Mesendoderm (in vitro differentiated cells): ENCODE data around the gene TRANK1.

ENCODE experiments used
- DNase-seq: peaks from one replicate; pipeline ENCODE4 v3.0.0; 2013
- H2AK5ac ChIP-seq: 2 replicates; pipeline ENCODE4 v1.6.1; 2013; ENCODE audit warnings: low read length, inconsistent platforms
- H2BK120ac ChIP-seq: 2 replicates; pipeline ENCODE4 v1.6.1; 2013; ENCODE audit warnings: low read depth, mild to moderate bottlenecking, low read length, moderate library complexity, mixed read lengths
- H2BK15ac ChIP-seq: replicated peaks from 2 replicates; pipeline ENCODE4 v1.6.1; 2013; ENCODE audit warnings: low read depth, mild to moderate bottlenecking, moderate library complexity
- H2BK5ac ChIP-seq: 2 replicates; pipeline ENCODE4 v1.6.1; 2013; ENCODE audit warnings: low read length, inconsistent platforms
- H3K18ac ChIP-seq: 2 replicates; pipeline ENCODE4 v1.6.1; 2013; ENCODE audit warnings: mild to moderate bottlenecking, low read length, mixed read lengths
- H3K23ac ChIP-seq: one replicate; pipeline ENCODE4 v1.6.1; 2013; ENCODE audit warnings: low read length
- H3K27ac ChIP-seq: 2 replicates; pipeline ENCODE4 v1.5.1; 2013; ENCODE audit warnings: low read depth, mild to moderate bottlenecking, inconsistent platforms, low read length, moderate library complexity
- H3K27me3 ChIP-seq: 2 replicates; pipeline ENCODE4 v1.6.1; 2013; ENCODE audit warnings: low read length, control low read depth, mild to moderate bottlenecking, inconsistent platforms; ENCODE audit not compliant: insufficient read depth, poor library complexity
- H3K36me3 ChIP-seq: 2 replicates; pipeline ENCODE4 v1.6.1; 2013; ENCODE audit warnings: low read length, inconsistent platforms; ENCODE audit not compliant: control insufficient read depth, insufficient read depth
- H3K4ac ChIP-seq: one replicate; pipeline ENCODE4 v1.6.1; 2013; ENCODE audit warnings: low read depth, mild to moderate bottlenecking, low read length, moderate library complexity
- H3K4me1 ChIP-seq: 2 replicates; pipeline ENCODE4 v1.6.1; 2013; ENCODE audit warnings: low read depth, low read length, inconsistent platforms; ENCODE audit not compliant: control insufficient read depth
- H3K4me2 ChIP-seq: 2 replicates; pipeline ENCODE4 v1.6.1; 2013; ENCODE audit warnings: low read length
- H3K4me3 ChIP-seq: 2 replicates; pipeline ENCODE4 v1.5.1; 2013; ENCODE audit warnings: mild to moderate bottlenecking, low read length
- H3K56ac ChIP-seq: one replicate; pipeline ENCODE4 v1.6.1; 2013; ENCODE audit warnings: low read length
- H3K79me1 ChIP-seq: 2 replicates; pipeline ENCODE4 v1.6.1; 2013; ENCODE audit warnings: low read length, inconsistent platforms
- H3K79me2 ChIP-seq: 2 replicates; pipeline ENCODE4 v1.6.1; 2013; ENCODE audit warnings: mild to moderate bottlenecking, low read length; ENCODE audit not compliant: control insufficient read depth, insufficient read depth
- H3K9ac ChIP-seq: 2 replicates; pipeline ENCODE4 v1.6.1; 2013; ENCODE audit warnings: low read length, inconsistent platforms
- H4K5ac ChIP-seq: one replicate; pipeline ENCODE4 v1.6.1; 2013; ENCODE audit warnings: low read length
- H4K8ac ChIP-seq: one replicate; pipeline ENCODE4 v1.6.1; 2013; ENCODE audit warnings: low read depth, mild to moderate bottlenecking, control low read depth, low read length, moderate library complexity
- WGBS: extraction: QIAGEN DNeasy Blood & Tissue Kit; methylation state at CpG from one replicate; pipeline ENCODE4 v1.1.7; 2013; ENCODE audit warnings: low lambda C conversion rate, missing lambda C conversion rate; ENCODE audit not compliant: insufficient coverage; ENCODE audit errors: extremely low coverage; 5-methylcytosine and 5-hydroxymethylcytosine counted together

The TRANK1 gene

DNA sequence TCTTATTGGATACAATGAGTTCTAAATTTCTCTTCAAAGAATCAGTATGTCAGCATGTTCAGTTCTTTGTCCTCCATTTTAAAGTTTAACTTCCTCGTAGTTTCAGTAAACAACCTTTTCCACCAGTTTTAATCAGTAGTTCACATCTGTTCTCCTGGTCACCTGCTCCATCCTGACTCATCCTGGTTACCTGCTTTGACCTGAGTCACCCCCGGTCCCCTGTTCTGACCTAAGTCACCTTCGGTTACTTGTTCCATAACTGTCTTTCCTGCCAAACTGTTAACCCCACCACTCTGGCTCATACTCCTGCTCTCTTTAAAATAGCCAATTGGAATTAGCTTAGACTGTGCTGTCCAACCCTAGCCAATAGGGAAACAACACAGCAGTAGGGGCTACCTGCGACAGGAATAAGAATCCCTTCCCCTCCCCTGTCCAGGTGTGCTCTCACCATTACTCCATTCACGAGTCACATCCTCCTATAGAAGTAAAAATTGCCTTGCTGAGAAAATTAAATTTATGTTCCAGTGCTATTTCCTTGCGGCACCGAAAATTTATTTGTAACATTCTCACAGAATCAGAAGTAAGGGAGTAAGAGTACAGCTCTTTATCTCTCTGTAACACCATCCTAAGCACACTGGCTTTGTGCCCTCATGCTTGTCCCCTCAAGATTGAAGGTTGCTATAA is 23.8 kb downstream of the TRANK1 start:
- no peak overlapping the region for H4K8ac ChIP-seq
- no peak overlapping the region for H3K56ac ChIP-seq
- no peaks in the 10 kb centered on the region for H3K79me1 ChIP-seq
- no peaks in the 10 kb centered on the region for H3K27me3 ChIP-seq
- no peak overlapping the region for H3K23ac ChIP-seq
- no peak overlapping the region for H3K4ac ChIP-seq
- no peak overlapping the region for H3K9ac ChIP-seq
- H3K18ac ChIP-seq = no peak overlapping the region
- no peak overlapping the region for H2AK5ac ChIP-seq
- no CpG with 5 or more reads among the region's 7 CpGs for WGBS
- no peaks in the 10 kb centered on the region for H3K79me2 ChIP-seq
- no peak for DNase-seq
- no peak overlapping the region for H3K27ac ChIP-seq
- peaks cover 2% of the 10 kb centered on the region for H3K4me1 ChIP-seq
- H2BK15ac ChIP-seq = no peak overlapping the region
- no peak overlapping the region for H2BK5ac ChIP-seq
- no peak overlapping the region for H4K5ac ChIP-seq
- H3K36me3 ChIP-seq = no peaks in the 10 kb centered on the region
- no peak overlapping the region for H2BK120ac ChIP-seq
- H3K4me2 ChIP-seq = no peak overlapping the region
- no peak overlapping the region for H3K4me3 ChIP-seq

DNA sequence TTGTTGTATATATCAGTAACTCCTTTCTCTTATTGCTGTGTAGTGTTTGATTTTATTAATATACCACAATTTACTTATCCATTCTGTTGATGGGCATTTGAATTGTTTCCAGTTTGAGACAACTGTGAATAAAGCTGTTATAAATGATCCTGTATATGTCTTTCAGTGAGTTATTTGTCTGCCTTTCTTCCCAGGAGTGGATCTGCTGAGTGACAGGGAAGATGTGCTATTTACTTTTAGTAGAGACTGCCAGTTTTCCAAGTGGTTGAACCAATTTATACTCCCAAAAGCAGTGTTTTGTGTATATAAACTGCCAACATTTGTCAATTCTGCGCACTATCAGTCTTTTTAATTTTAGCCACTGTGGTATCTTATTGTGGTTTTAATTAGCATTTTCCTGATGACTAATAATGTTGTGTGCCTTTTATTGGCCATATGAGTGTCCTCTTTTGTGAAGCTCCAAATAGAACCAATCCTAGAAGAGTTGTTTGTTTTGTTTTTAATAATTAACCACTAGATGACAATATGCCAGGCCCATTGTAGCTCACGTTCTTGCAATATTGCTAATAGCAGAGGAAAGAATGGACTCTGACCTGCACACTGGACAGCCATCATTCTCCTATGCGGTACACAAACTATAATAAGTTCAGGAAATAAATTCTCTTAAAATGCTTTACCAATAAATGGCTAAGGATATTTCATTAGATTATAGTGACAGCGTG is 25.3 kb downstream of the TRANK1 start:
- Histone ChIP-seq H3K36me3 (no peaks in the 10 kb centered on the region), H3K79me1 (no peaks in the 10 kb centered on the region), H3K56ac (no peak overlapping the region), H2AK5ac (no peak overlapping the region), H3K4me2 (no peak overlapping the region), H2BK120ac (no peak overlapping the region), H3K27me3 (no peaks in the 10 kb centered on the region), H3K9ac (no peak overlapping the region), H3K27ac (no peak overlapping the region), H3K23ac (no peak overlapping the region), H3K4ac (no peak overlapping the region), H3K18ac (no peak overlapping the region), H2BK5ac (no peak overlapping the region), H3K4me3 (no peak overlapping the region), H3K79me2 (no peaks in the 10 kb centered on the region), H3K4me1 (no peaks in the 10 kb centered on the region), H2BK15ac (no peak overlapping the region), H4K5ac (no peak overlapping the region), H4K8ac (no peak overlapping the region)
- DNase-seq = no peak
- no CpG with 5 or more reads among the region's 4 CpGs for WGBS

DNA sequence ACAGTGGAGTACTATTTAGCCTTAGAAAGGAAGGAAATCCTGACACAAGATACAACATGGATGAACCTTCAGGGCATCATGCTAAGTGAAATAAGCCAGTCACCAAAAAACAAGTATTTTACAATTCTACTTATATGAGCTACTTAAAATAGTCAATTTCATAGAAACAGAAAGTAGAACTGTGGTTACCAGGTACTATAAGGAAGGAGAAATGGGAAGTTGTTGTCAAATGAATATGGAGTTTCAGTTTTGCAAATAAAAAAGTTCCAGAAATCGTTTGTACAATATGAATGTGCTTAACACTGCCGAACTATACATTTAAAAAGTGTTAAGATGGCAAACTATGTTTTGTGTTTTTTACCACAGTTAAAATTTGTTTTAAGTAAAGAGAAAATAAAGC is 26.8 kb downstream of the TRANK1 start:
- H3K79me2 ChIP-seq = no peaks in the 10 kb centered on the region
- no peaks in the 10 kb centered on the region for H3K27me3 ChIP-seq
- H3K79me1 ChIP-seq = no peaks in the 10 kb centered on the region
- no peak overlapping the region for H2AK5ac ChIP-seq
- H3K4me3 ChIP-seq = no peak overlapping the region
- H4K8ac ChIP-seq = no peak overlapping the region
- no peak overlapping the region for H2BK5ac ChIP-seq
- H2BK15ac ChIP-seq = no peak overlapping the region
- H3K36me3 ChIP-seq = no peaks in the 10 kb centered on the region
- H3K27ac ChIP-seq = no peak overlapping the region
- no peak for DNase-seq
- H3K4ac ChIP-seq = no peak overlapping the region
- no CpG with 5 or more reads among the region's 2 CpGs for WGBS
- H3K4me1 ChIP-seq = no peaks in the 10 kb centered on the region
- H3K4me2 ChIP-seq = no peak overlapping the region
- H4K5ac ChIP-seq = no peak overlapping the region
- no peak overlapping the region for H3K23ac ChIP-seq
- H3K56ac ChIP-seq = no peak overlapping the region
- no peak overlapping the region for H3K9ac ChIP-seq
- H3K18ac ChIP-seq = no peak overlapping the region
- no peak overlapping the region for H2BK120ac ChIP-seq

DNA sequence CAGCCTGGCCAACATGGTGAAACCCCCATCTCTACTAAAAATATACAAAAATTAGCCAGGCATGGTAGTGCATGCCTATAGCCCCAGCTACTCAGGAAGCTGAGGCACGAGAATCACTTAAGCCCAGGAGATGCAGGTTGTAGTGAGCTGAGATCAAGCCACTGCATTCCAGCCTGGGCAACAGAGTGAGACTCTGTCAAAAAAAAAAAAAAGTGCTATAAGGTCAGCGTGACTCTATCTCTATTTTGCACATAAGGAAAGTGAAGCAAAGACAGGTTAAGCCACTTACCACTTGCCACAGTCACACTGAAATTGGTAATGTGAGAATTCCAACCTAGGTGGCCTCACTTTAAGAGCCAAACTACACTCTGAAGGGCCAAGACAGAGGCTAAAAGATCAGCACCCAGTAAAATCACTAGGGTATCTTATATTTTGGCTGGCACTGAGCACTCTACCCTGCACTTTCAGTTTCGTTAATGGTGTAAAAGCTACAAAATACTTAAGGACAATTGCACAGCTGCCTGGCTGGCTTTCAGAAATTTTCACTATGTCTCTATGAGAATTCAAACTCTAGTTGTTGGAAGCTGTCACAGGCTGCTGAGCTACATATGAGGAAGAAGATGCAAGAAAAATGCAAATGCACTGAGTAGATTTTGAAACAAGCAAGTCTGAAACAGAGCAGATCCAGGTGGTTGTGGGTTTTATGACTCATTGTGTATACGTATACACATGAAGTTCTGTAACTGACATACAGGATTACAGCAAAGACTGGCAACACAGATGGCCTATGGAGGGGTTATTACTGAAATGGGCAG is 32.7 kb downstream of the TRANK1 start:
- no peak overlapping the region for H3K27ac ChIP-seq
- no peak overlapping the region for H3K56ac ChIP-seq
- H3K18ac ChIP-seq = no peak overlapping the region
- no peak overlapping the region for H2BK120ac ChIP-seq
- no peak overlapping the region for H3K4me2 ChIP-seq
- no peak overlapping the region for H2BK15ac ChIP-seq
- no peaks in the 10 kb centered on the region for H3K36me3 ChIP-seq
- DNase-seq = no peak
- no CpG with 5 or more reads among the region's 4 CpGs for WGBS
- H3K79me2 ChIP-seq = no peaks in the 10 kb centered on the region
- H3K4me3 ChIP-seq = no peak overlapping the region
- no peak overlapping the region for H2BK5ac ChIP-seq
- H3K9ac ChIP-seq = no peak overlapping the region
- no peak overlapping the region for H3K4ac ChIP-seq
- H3K79me1 ChIP-seq = no peaks in the 10 kb centered on the region
- no peaks in the 10 kb centered on the region for H3K4me1 ChIP-seq
- no peak overlapping the region for H4K8ac ChIP-seq
- no peak overlapping the region for H2AK5ac ChIP-seq
- no peak overlapping the region for H3K23ac ChIP-seq
- H4K5ac ChIP-seq = no peak overlapping the region
- H3K27me3 ChIP-seq = no peaks in the 10 kb centered on the region

DNA sequence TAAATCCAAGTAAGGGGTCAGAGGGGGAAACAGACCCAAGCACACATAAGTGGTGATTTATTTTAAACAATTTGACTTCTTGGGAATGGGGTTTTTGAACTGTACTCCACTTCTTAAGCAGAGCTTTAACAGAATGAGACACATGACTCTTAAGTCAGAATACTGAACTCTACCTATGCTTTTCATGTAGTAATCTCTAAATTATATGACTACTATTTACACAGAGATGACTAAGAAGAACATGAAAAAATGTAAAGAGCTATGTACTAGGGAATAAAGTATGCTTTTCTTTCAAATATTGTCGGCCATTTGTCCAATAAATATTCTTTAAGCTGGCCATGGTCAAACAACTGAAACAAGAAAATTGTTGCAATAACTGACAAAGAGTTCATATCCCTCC is 35.2 kb downstream of the TRANK1 start:
- Histone ChIP-seq H3K27ac (no peak overlapping the region), H3K27me3 (no peaks in the 10 kb centered on the region), H3K4me3 (no peak overlapping the region), H3K79me2 (no peaks in the 10 kb centered on the region), H3K36me3 (no peaks in the 10 kb centered on the region), H3K79me1 (no peaks in the 10 kb centered on the region), H3K18ac (no peak overlapping the region), H3K9ac (no peak overlapping the region), H2BK15ac (no peak overlapping the region), H2BK120ac (no peak overlapping the region), H3K4me1 (no peaks in the 10 kb centered on the region), H4K5ac (no peak overlapping the region), H3K4ac (no peak overlapping the region), H4K8ac (no peak overlapping the region), H3K4me2 (no peak overlapping the region), H3K56ac (no peak overlapping the region), H3K23ac (no peak overlapping the region), H2BK5ac (no peak overlapping the region), H2AK5ac (no peak overlapping the region)
- no CpG with 5 or more reads among the region's 1 CpG for WGBS
- no peak for DNase-seq
